ENCODE results near the gene PHKG1.
A peak's percentile ranks its signal among the peaks of the same experiment; 100 is the strongest.
"Not testable (repeated sequence)": the region's sequence is repeated elsewhere in the genome, so short reads cannot be mapped to it uniquely, and the experiment has no call there.

Gene PHKG1

GRCh38 chr7:56092789-56093531, at the start of gene PHKG1:
Gene PHKG1 (minus strand): TSS chr7:56092952. CDS start chr7:56088941, 4,011 bp downstream.
- no peak for DNase-seq

- not testable (repeated sequence) for DNase-seq
Observed at GRCh38 chr7:56131062-56131461, 38.3 kb upstream of the PHKG1 start.

GRCh38 chr7:56127241-56127975, 34.7 kb upstream of the PHKG1 start:
- no peak for DNase-seq

- DNase-seq: no peak
Observed at GRCh38 chr7:56125831-56126230, 33.1 kb upstream of the PHKG1 start.

- no peak for DNase-seq
Observed at GRCh38 chr7:56124981-56125380, 32.2 kb upstream of the PHKG1 start.

- no peak for DNase-seq
Observed at GRCh38 chr7:56121440-56121839, 28.7 kb upstream of the PHKG1 start.

- no peak for DNase-seq
Observed at GRCh38 chr7:56115852-56116538, 23.2 kb upstream of the PHKG1 start, which contains the start of gene NUPR2. Gene NUPR2 (minus strand): TSS chr7:56116417. CDS start chr7:56116314, 103 bp downstream.

GRCh38 chr7:56112244-56112643, 19.5 kb upstream of the PHKG1 start:
- DNase-seq: not testable (repeated sequence)

GRCh38 chr7:56110611-56111010, 17.9 kb upstream of the PHKG1 start:
- no peak for DNase-seq

GRCh38 chr7:56107954-56108258, 15.2 kb upstream of the PHKG1 start:
- DNase-seq: no peak

GRCh38 chr7:56106108-56107073, 13.6 kb upstream of the PHKG1 start, which contains the start of gene CHCHD2:
Gene CHCHD2 (minus strand): TSS chr7:56106476. CDS start chr7:56106413, 63 bp downstream.
- peak; percentile 95 for DNase-seq

GRCh38 chr7:56105508-56105907, 12.8 kb upstream of the PHKG1 start:
- DNase-seq: peak; percentile 37

- DNase-seq: not testable (repeated sequence)
Observed at GRCh38 chr7:56104138-56104537, 11.4 kb upstream of the PHKG1 start.

GRCh38 chr7:56099653-56100052, 6.9 kb upstream of the PHKG1 start:
- no peak for DNase-seq

- DNase-seq: not testable (repeated sequence)
Observed at GRCh38 chr7:56098187-56099008, 5.6 kb upstream of the PHKG1 start.

- no peak for DNase-seq
Observed at GRCh38 chr7:56097700-56098099, 4.9 kb upstream of the PHKG1 start.

GRCh38 chr7:56092388-56092787, 364 bp downstream of the PHKG1 start:
- not testable (repeated sequence) for DNase-seq

GRCh38 chr7:56091591-56091990, 1.2 kb downstream of the PHKG1 start:
- no peak for DNase-seq

- DNase-seq: no peak
Observed at GRCh38 chr7:56087445-56087844, 5.3 kb downstream of the PHKG1 start.

- DNase-seq: no peak
Observed at GRCh38 chr7:56086761-56087160, 6.0 kb downstream of the PHKG1 start.

GRCh38 chr7:56083150-56083785, 9.5 kb downstream of the PHKG1 start:
- no peak for DNase-seq

All from activated naive CD4-positive, alpha-beta T cell treated with Interleukin-2 at 50 U/mL for 16 hours (primary cell).